HG03469 (cell line): ENCODE measurements around the gene NFXL1.
A peak's percentile ranks its signal among the peaks of the same experiment; 100 is the strongest.
"Not testable (repeated sequence)": the region's sequence is repeated elsewhere in the genome, so short reads cannot be mapped to it uniquely, and the experiment has no call there.

ENCODE experiments used
- ATAC-seq: cut with Tn5 transposase; IDR thresholded peaks from one replicate; pipeline ENCODE4 v1.9.1; 2021; ENCODE audit warnings: mild to moderate bottlenecking, moderate library complexity, moderate number of reproducible peaks; ENCODE audit not compliant: unreplicated experiment

The NFXL1 gene

DNA sequence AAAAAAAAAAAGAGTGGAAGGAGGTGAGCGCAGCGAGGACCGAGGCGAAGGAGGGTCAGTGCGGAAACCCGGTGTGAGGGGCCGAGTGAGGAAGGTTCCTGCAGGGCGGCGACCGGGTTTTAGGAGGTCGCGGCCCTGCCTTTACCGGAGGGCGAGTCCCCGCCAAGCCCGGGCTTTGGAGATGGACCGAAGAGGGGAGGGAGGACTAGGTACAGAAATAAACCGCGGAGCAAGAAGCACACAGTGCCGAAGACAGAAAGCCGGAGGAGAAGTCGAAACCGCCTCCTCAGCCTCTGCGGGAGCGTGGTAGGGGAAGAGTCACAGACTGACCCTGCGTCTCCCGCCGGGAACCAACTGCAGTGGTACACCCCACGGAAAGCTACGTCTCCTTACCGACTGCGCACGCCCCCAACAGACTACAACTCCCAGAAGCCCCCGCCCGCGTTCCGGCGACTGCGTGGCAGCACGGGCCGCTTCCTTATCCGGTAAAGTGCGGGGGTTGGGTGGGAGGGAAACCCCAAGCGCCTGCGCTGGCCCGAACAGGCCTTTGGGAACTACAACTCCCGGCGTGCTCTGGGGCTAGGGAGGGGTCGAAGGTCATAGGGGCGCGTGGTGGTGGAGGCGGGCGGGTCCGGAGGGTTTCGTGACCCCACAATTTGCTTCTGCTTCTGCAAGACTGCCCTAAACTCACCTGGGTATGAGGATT, at the start of gene NFXL1:
NFXL1 (minus strand) TSS at position 364 of the 706 bp plus-strand sequence. CDS start 380 bp downstream, outside the sequence.
- ATAC-seq: peak; percentile 95

GRCh38 chr4:47954677-47955076, 40.3 kb upstream of the NFXL1 start:
- no peak for ATAC-seq

GRCh38 chr4:47954245-47954644, 39.9 kb upstream of the NFXL1 start:
- no peak for ATAC-seq

- ATAC-seq: no peak
These were observed 31.7 kb upstream of the NFXL1 start for GRCh38 chr4:47945930-47946726.

GRCh38 chr4:47942081-47942819, 27.9 kb upstream of the NFXL1 start:
- no peak for ATAC-seq

GRCh38 chr4:47939456-47939855, 25.1 kb upstream of the NFXL1 start:
- no peak for ATAC-seq

GRCh38 chr4:47936336-47936735, 22.0 kb upstream of the NFXL1 start:
- ATAC-seq: no peak

DNA sequence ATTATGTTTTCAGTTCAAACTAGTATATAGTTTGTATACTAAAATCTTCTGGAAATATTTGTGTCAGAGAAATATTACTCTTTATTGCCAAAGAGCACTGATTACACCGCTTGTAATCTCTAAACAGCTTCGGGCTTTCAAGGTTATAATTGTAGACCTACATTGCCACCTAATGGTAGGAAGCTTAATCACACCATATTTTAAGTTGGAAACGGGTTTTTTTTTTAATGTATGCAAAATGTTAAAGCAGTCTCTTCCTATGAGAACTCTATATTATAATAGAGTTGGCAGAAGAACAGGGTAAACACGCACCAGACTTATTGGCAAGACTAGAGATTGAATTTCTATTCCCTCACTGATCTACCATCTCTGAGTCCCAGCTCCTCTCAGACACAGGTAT, 19.5 kb upstream of the NFXL1 start:
- ATAC-seq: peak; percentile 64

DNA sequence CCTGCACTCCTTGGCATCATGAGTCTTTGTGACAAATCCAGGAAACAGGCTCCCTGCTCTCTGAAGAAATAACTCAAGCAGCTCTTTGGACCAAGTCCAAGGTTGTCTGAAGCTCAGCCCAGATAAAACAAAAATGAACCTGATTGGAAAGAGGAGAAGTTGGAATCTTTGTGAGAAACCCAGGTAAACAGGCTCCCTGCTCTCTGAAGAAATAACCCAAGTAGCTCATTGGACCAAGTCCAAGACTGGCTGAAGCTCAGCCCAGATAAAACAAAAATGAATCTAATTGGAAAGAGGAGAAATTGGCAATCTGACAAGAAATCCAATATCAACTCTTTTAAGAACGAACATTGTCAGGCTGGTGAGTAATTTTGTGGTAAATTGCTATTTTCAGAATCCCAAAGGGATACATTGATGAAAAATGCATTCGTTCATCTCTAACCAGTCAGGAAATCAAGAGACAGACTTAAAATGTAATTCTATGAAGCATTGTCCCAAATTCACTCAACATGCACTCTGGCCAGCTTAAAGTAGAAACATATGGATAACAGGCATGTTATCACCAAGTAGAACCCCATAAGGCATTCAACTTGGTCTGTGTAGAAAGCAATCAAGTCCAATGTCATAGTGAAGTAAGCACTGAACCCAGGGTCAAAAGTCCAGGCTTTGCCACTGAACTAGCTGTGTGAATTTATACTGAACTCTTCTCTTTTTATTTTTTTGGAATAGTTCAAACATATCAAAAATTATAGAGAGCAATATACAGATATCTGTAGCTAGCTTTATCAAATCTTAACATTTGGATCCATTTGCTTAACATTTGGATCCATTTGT, 16.8 kb upstream of the NFXL1 start:
- no peak for ATAC-seq

DNA sequence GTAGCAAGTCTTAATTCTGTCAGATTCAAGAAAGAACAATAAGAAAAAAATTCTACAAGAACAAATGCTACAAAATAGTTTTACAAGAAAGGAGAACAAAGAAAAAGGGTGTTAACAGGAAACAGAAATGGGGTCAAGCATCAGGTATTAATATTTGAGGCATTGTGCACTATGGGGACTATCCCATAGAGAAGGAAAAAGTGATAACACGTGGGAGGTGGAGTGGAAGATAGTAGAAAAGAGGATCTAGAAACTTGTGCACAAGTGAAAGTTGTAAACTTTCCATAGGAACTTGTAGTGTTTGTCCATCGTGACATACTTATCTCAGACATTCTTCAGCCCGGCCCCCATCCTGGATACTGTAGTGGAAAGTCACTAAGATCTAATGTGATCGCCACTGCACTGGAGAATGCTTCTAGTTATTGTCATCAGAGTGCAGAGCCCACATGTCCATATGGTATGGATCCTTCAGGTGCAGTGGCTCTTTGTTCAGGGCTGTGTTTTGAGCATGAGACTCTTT, 15.4 kb upstream of the NFXL1 start:
- ATAC-seq: no peak

DNA sequence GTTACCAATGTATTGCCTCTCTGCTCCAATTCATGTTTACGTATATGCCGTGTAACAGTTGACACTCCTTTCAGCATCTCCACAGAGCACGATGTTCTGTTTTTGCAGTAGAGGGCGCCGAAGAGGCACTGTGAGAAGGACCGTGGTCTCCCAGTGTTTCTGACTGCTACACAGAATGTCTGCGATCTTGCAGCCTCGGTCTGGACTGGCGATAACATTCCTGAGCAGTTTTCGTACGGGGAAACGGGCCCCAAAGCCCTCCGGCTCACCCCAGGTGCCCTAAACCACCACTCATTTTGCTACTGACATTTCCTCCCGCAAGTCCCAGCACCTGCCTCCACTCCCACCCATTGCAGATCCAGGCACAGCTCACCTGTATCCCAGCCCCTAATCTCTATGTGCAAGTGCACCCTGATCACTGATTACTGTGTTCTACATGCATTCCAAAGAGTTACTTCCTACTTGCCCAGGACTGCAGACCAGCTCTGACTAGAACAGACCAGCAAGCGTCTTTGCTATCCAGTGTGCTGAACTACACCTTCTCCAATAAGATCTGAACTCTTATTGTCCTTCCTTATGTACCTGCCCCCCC, 12.4 kb upstream of the NFXL1 start:
- ATAC-seq: peak; percentile 95

DNA sequence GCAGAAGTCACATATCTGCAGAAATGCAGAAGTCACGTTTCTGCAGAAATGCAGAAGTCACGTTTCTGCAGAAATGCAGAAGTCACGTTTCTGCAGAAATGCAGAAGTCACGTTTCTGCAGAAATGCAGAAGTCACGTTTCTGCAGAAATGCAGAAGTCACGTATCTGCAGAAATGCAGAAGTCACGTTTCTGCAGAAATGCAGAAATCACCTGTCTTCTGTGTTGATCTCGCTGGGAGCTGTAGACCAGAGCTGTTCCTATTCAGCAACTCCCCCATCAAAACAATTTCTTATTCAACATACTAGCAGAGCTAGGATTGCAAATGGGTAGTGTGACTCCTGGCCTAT, 8.9 kb upstream of the NFXL1 start:
- not testable (repeated sequence) for ATAC-seq

DNA sequence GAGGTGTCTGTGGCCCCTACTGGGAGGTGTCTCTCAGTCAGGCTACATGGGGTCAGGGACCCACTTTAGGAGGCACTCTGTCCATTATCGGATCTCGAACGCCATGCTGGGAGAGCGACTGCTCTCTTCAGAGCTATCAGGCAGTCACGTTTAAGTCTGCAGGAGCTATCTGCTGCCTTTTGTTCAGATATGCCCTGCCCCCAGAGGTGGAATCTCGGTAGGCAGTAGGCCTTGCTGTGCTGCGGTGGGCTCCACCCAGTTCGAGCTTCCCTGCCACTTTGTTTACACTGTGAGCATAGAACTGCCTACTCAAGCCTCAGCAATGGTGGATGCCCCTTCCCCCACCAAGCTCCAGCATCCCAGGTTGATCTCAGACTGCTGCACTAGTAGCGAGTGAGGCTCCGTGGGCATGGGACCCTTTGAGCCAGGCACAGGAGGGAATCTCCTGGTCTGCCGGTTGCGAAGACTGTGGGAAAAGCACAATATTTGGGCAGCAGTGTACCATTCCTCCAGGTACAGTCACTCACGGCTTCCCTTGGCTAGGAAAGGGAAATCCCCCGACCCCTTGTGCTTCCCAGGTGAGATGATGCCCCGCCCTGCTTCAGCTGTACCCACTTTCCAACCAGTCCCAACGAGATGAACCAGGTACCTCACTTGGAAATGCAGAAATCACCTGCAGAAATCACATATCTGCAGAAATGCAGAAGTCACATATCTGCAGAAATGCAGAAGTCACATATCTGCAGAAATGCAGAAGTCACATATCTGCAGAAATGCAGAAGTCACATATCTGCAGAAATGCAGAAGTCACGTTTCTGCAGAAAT, 8.3 kb upstream of the NFXL1 start:
- not testable (repeated sequence) for ATAC-seq

- not testable (repeated sequence) for ATAC-seq
These were observed 2.8 kb upstream of the NFXL1 start for GRCh38 chr4:47917163-47917562.

GRCh38 chr4:47915378-47915777, 995 bp upstream of the NFXL1 start:
- ATAC-seq: no peak

DNA sequence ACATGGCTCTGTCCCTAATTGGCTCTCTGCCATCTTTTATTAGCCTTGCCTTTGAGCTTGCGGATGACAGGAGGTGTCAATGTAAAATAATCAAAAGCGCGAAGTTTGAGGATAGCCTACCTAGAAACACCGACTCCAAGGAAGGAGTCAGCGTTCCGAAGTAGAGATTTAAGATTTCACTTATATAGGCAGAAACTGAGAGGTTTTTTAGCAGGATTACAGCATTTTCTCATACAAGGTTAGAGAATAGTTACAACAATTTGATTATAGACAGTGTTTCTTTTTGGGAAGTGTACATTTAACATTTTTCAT, 499 bp upstream of the NFXL1 start:
- peak; percentile 8 for ATAC-seq

DNA sequence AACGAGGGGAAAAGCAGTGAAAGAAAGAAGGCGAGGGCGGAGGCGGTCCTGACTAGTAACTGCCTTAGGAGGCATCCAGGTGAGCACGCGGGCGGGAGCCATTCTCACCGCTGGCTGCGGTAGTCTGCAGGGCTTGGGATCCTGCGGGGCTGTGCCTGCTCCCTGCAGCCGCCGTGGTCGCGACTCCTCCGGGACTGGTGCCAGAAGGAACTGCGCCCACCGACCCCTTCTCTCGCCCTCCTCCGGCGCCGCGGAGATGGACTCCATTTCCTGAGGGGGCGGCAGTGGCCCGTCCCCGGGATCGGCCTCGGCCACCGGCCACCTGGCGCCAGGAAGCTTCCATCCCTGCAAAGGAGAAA, 543 bp downstream of the NFXL1 start:
- ATAC-seq: peak; percentile 9

DNA sequence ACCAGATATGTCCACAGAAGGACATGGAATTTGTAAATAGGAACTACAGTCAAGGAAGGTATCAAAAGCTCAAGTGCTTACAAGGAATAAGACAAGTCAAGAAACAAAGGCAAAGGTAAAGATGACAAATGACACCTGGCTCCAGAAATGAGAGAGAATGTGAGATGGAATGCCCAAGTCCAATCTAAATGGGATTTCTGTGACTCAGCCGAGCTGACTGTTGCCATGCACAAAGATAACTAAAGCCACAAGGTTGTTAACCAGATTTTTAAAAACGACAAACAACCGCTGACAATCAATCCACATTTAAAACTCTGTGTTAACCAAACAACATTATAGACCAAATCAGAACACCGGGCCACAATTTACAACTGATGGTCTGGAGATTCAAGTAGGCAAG, 1.1 kb downstream of the NFXL1 start:
- no peak for ATAC-seq

DNA sequence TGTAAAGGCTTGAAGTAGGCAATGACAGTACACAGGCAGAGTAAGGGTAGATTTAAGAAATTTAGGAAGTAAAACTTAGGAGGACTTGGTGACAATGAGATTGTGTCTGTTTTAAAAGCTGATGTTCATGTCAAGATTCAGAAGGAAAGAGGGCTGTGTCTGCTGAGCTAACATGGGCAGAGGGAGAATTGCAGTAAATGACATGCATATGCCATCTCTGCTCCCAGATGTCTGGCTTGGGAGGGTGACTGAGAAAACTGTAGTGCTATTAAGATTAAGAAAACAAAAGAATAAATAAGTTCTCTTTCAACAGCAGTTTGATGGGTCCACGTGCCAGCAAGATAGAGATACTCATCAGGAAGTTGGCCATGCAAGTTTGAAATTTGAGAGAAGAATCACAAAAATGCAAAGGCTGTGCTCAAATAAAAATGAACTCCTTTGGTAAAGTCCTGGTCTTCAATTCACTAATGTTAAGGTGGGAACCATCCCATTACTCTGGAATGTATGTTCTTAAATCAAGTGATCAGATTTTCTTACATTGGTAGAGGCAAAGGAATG, 7.2 kb downstream of the NFXL1 start:
- no peak for ATAC-seq
